WERI-Rb-1 (cell line): ENCODE data around the gene CNTN5.

Source experiments
- DNase-seq: peaks from one replicate; pipeline ENCODE4 v3.0.0-alpha.2; 2020
- H3K27ac ChIP-seq: fragments of 250-450 bp; sonication (Bioruptor Pico); 2 replicates; pipeline ENCODE4 v1.5.1; 2020; ENCODE audit warnings: mild to moderate bottlenecking, moderate library complexity
- H3K27me3 ChIP-seq: fragments of 250-450 bp; sonication (Bioruptor Pico); 2 replicates; pipeline ENCODE4 v1.5.1; 2021; ENCODE audit warnings: mild to moderate bottlenecking, low read depth, moderate library complexity; ENCODE audit not compliant: insufficient read depth, severe bottlenecking
- H3K36me3 ChIP-seq: fragments of 250-450 bp; sonication (Bioruptor Pico); 2 replicates; pipeline ENCODE4 v1.5.1; 2020; ENCODE audit warnings: mild to moderate bottlenecking, moderate library complexity
- H3K4me3 ChIP-seq: 2 replicates; pipeline ENCODE4 v1.5.1; 2011; ENCODE audit warnings: low read depth, mild to moderate bottlenecking, control low read depth, low read length
- H3K9me3 ChIP-seq: fragments of 250-450 bp; sonication (Bioruptor Pico); 2 replicates; pipeline ENCODE4 v1.5.1; 2021; ENCODE audit warnings: mild to moderate bottlenecking, moderate library complexity; ENCODE audit not compliant: severe bottlenecking
- CTCF ChIP-seq: IDR thresholded peaks from 2 replicates; pipeline ENCODE4 v1.5.1; 2011; ENCODE audit warnings: low read depth, mild to moderate bottlenecking, control low read depth, inconsistent platforms, low read length

Gene CNTN5

DNA sequence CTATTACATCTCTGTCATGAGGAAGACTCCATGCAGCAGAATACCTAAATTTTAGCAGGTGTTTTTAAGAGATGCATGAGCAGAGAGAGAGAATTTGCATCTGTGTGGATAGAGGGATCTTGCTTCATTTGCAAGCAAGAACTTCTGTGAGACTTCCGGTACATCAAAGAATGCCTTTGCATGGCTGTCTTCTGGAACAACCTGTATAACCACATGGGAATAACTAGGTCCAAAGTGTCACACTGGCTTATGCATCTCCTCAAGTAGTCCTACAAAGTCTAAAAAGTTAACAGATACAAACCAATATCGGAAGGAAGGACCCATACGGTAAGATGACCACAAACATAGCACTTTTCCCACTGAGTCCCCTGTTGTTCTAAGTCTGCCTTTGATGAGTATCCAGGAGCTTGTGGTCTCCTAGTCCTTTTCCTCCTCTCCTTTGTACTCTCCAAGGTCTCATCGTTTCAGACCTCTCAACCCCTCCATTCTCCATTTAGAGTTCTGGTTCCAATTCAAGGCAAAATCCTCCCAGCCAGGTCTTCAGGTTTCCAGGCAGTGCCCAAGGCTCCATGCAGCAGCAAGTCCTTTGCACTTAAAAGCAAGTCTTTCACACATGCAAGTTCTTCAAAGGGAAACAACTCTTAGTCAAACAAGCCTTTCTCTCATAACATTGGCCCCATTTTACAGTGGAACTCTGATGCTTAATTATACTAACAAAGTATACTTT, 1084.7 kb downstream of the CNTN5 start:
- no peak overlapping the region for H3K27ac ChIP-seq
- H3K36me3 ChIP-seq: no peaks in the 10 kb centered on the region
- TF ChIP-seq CTCF: no peak
- no peaks in the 10 kb centered on the region for H3K9me3 ChIP-seq
- DNase-seq: no peak
- H3K4me3 ChIP-seq: no peak overlapping the region
- H3K27me3 ChIP-seq: no peaks in the 10 kb centered on the region

DNA sequence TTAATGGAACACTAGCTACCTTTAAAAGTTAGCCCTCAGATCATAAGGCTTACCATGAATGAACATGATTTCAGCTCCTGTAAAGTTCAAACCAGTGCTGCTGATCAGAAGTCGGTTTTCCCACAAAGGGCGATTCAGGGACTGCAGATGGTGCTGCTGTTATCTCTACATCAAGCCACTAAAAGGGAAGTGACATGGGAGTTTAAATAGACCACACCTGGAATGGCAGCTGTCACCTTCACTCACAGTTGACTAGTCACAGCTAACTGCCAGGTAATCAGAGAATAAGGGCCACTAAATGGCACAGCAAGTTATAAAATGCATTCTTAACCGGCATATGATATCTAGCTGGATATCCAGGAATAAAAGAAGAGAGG, 1085.2 kb downstream of the CNTN5 start:
- Histone ChIP-seq H3K27ac (no peak overlapping the region), H3K4me3 (no peak overlapping the region), H3K9me3 (no peaks in the 10 kb centered on the region), H3K27me3 (no peaks in the 10 kb centered on the region), H3K36me3 (no peaks in the 10 kb centered on the region)
- no peak for TF ChIP-seq CTCF
- DNase-seq: no peak

GRCh38 chr11:100119176-100119575, 1098.4 kb downstream of the CNTN5 start:
- Histone ChIP-seq H3K27ac (no peak overlapping the region), H3K36me3 (no peaks in the 10 kb centered on the region), H3K4me3 (no peak overlapping the region), H3K27me3 (no peaks in the 10 kb centered on the region), H3K9me3 (no peaks in the 10 kb centered on the region)
- no peak for DNase-seq
- no peak for TF ChIP-seq CTCF

DNA sequence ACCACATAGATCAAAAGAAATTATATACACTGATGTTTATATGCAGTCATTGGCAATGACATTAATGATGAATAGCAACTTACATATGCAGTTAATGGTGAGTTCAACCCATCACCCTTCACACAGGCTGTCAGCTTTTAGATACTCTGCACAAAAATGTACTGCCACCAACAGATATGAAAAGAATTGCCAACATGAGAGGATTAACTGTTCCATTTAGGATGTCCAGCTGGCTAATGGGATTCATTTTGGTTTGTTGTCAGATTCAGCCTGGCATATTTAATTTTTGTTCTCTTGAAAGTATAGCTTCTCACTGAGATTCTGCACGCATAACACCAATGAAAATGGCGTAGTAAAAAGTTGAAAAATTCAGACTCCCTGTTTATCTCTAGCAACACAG, 1112.4 kb downstream of the CNTN5 start:
- Histone ChIP-seq H3K4me3 (no peak overlapping the region), H3K9me3 (no peaks in the 10 kb centered on the region), H3K27me3 (no peaks in the 10 kb centered on the region), H3K36me3 (no peaks in the 10 kb centered on the region), H3K27ac (no peak overlapping the region)
- no peak for DNase-seq
- no peak for TF ChIP-seq CTCF

DNA sequence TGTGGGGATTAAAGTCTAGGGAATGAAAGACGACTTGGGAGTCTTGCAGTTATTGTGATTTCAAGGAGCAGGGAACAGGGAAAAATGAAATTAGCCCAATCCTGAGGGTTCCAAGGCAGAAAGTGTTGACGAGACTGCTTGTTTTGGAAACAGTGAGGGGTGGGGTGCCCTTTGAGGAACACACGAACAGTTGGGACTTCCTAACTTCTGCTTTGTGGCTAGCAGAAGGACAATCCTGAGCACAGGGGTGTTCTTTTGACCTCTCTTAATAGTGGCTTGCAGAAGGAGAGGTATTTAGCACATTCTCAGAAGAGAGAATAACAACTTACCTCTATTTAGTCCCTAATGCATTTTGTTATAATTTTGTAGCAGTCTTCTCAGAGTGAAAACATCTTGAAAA, 1120.5 kb downstream of the CNTN5 start:
- Histone ChIP-seq H3K27me3 (no peaks in the 10 kb centered on the region), H3K36me3 (no peaks in the 10 kb centered on the region), H3K27ac (no peak overlapping the region), H3K4me3 (no peak overlapping the region), H3K9me3 (no peaks in the 10 kb centered on the region)
- TF ChIP-seq CTCF: no peak
- DNase-seq: no peak

GRCh38 chr11:100151944-100152343, 1131.2 kb downstream of the CNTN5 start:
- DNase-seq: no peak
- Histone ChIP-seq H3K27ac (no peak overlapping the region), H3K27me3 (no peaks in the 10 kb centered on the region), H3K36me3 (no peaks in the 10 kb centered on the region), H3K4me3 (no peak overlapping the region), H3K9me3 (no peaks in the 10 kb centered on the region)
- no peak for TF ChIP-seq CTCF
